OCI-LY1 (cell line): ENCODE results near the gene USF1.
"Not testable (repeated sequence)": the region's sequence is repeated elsewhere in the genome, so short reads cannot be mapped to it uniquely, and the experiment has no call there.

ENCODE experiments used
- CTCF ChIP-seq: fragments of 200-600 bp; sonication (generic), shearing (Covaris generic); IDR thresholded peaks from 2 replicates; pipeline ENCODE4 v1.5.1; 2017; ENCODE audit warnings: mild to moderate bottlenecking, antibody characterized with exemption, low read length, moderate library complexity, mixed read lengths
- EZH2 ChIP-seq: fragments of 200-600 bp; sonication (generic), shearing (Covaris generic); IDR thresholded peaks from 2 replicates; pipeline ENCODE4 v1.8.0; 2017; ENCODE audit warnings: borderline replicate concordance, mixed run types, mild to moderate bottlenecking, antibody characterized with exemption, low read length, moderate library complexity, mixed read lengths

GRCh38 chr1:160992036-160992435, 53.7 kb downstream of the USF1 start:
- TF ChIP-seq CTCF, EZH2: not testable (repeated sequence)
